Embryonic facial prominence (tissue), 1 donor: ENCODE data around the gene SF3B6.
"Not testable (repeated sequence)": the region's sequence is repeated elsewhere in the genome, so short reads cannot be mapped to it uniquely, and the experiment has no call there.

ENCODE experiments used
- DNase-seq: peaks from one replicate; pipeline ENCODE4 v3.0.0-alpha.2; 2016; ENCODE audit errors: extremely low spot score

SF3B6 gene, protein sequence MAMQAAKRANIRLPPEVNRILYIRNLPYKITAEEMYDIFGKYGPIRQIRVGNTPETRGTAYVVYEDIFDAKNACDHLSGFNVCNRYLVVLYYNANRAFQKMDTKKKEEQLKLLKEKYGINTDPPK

DNA sequence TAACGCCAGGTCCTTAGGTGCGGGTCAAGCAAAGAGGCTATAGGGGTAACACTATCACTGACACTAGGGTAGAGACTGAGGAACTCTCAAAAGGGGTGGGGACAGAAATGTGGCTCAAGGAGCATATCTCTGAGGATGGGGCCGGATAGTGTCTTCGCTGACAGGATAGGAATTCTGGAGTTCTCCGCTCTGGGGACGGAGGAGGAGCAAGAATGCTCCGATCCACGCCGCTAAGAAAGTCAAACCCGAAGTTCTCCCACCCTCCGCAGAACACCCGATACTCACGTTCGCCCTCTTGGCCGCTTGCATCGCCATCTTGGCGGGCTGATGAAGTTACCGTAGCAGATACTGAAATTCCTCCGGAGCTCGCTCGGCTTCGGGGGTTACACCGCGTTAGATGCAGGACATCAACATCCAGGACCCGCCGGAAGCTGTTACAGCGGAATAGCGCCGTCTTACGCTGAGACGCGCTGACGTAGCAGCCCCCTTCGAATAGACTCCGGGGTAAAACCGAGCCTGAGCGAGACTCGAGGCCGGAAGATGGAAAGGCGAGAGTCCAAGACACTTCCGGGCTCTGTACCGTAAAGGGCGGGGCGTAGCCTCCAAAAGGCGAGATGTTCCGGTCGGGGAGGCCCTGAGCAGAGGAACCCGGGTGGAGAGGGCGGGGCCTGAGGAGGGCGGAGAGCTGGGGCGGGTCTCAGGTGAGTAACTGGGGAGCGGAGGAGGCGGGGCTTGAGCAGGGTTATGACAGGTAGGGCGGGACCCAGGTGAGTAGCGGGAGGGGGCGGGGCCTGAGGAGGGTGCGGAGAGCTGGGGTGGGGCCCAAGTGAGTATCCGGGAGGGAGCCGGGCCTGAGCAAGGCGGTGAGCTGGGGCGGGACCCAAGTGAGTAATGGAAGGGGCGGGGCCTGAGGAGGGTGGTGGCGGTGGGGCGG, at the start of gene SF3B6:
TSS of gene SF3B6 (minus strand) at position 412 of the 934 bp plus-strand sequence. CDS start at position 315, 97 bp downstream.
- DNase-seq: peak; percentile 95

DNA sequence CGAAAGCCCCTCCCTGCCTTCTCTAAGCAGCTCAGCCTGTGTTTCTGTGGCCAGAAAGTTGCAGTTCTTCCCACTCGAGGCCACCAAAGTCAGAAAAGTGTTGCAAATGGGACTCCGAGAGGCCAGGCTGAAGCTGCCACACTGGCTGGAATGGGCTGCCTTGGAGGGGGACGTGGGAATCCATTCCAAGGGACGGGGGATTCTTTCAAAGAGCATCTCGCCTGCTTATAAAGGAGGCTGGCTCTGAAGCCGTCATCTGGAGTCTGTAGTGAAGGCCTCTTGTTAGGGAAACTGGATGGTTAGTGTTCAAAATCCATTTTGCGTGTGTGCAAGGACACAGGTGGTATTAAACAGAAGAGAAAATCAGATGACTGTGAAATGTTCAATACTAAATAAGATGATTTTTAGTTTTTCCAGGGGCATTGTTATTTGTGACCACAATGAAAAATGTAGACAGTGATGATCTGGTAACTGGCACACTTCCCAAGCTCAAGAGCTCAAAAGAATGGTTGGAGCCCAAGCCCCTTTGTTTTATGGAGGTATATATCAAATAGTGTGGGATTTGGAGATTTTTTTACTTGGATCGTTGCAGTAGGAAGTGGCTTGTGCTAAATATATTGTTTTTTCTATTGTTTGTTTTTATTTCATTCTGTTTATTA, 47.9 kb upstream of the SF3B6 start:
- peak; percentile 12 for DNase-seq

DNA sequence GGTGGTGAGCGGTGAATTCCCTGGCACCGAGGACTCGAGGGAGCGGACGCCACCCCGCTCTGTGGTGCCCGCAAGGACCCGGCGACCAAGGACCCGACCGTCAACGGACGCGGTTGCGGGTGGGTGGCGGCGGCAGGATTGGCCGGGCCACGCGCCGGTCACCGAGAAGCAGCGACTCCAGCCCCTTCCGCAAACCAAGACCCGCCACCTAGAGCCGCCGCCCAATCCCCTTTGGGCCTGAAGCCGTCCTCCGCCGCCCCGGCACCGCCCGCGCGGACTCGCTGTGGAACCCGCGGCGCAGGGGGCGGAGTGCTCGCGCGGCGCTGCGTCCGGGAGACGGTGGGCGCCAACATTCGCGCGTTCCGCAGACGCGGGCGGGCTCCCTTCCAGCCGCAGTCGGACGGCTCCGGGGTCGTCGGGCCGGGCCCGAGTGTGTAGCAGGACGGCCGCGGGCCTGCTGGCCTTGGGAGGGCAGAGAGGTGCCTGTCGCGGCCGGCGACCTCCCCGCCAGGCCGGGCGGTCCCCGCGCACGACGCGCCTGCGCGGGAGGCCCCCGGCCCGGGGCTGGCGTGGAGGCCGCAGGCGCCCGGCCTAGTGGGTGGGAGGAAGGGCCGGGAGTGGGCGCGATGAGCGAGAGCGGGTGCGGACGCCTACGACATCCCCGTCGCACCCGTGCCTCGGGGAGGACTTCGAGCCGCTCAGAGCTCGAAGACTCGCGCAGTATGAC, 47.2 kb upstream of the SF3B6 start, which contains the start of the genes FAM228B and PFN4:
TSS of gene FAM228B (plus strand) at position 275 of the 727 bp plus-strand sequence. CDS start 893 bp downstream, outside the sequence.
TSS of gene PFN4 (minus strand) at position 140 of the 727 bp plus-strand sequence. CDS start 799 bp downstream, outside the sequence.
- DNase-seq: peak; percentile 40

DNA sequence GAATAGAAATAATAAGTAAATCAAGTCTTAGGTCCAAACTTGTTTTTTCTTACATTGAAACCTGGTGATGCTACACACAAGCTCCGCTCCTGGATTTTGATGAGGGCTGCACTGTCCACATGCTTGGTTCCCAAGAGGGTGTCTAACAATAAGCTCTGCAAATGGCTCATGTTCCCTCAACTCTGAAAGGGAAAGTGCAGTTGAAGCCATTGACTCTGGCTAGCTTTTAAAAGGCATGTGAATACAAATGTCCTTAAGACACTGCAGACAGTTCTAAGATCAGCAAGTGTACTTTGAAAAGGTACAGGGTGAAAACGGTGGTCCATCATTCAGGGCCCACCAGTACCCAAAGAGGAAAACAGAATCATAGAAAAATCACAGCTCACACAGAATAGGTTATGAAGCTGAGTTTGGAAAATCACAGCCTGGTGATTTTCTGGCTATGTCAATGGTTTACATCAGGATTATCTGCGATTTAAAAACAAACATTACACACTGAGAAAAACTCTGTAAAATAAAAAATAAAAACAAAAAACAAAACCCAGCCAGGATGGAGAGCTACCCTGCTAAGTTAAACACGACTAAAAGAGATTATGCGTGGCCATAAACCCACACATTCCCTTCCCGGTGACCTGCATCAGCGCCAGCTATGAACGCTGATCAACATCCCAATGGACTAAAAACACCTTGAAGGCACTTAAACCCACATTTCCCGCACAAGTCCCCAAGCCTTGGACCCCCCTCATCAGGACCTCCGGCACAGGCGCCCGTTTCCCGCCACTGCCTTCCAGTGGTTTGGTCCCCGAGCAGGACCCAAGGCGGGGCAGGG, 46.5 kb upstream of the SF3B6 start:
- DNase-seq: no peak

DNA sequence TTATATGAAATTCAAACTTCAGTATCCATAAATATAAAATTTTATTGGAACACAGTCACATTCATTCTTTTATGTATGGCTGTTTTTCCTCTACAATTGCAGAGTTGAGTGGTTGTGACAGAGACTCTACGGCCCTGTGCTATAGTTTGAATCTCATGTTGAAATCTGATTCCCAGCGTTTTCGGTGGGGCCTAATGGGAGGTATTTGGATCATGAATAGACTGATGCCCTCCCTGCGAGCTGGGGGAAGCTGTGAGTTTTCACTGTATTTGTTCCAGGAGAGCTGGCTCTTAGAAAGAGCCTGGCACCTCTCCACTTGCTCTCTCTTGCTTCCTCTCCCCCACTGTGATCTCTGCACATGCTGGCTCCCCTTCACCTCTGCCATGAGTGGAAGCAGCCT, 45.3 kb upstream of the SF3B6 start:
- peak; percentile 14 for DNase-seq

DNA sequence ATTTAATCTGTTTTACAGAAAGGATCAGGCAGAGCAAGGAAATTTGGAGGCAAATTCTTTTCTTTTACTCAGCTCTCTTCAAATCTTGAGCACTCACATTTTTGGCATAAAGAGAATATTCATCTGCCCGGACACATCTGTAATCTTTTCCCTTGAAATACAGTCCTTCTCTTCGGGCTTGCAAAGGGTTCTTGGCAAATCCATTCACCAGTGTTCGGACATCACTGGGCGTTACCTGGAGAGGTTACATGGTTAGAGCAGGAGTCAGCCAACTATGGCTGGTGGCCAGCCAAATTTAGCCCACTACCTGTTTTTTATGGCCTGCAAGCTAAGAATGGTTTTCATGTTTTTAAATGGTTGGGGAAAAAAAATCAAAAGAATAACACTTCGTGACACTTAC, 44.9 kb upstream of the SF3B6 start:
- DNase-seq: no peak

DNA sequence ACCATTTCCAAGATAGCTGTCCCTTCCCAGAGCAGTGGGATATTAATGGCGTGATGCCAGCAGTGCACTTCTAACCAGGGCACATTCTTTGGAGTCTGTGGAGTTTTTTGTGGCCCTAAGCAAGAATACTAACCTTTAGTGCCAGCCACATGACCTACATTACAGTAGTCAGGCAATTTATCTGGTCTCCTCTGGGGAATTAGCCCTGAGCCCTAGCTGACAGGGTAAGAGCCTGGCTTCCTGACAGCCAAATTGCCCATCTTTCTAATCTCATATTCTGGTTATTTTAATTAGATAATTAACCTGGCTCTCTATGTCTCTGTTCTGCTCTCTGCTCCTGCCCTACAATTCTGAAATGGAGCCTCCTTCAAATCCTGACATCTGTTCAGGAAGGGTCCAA, 41.8 kb upstream of the SF3B6 start:
- no peak for DNase-seq

DNA sequence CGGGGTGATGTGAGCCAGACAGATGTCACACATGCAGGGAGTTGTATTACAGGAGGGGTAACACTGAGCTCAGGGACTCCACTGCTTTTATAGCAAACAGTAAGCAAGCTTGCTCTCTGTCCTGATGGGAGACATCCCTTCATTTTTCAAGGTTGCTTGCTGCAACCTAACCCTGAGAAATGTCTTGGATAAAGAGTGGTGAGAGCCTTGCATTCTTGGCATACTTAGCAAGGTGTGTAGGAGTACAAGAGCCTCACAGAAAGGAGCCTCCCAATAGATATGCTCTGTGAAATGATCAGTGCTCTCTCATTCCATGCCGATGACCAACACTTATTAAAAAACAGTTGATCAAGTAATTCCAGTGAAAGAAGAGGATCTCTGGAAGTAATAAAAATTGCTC, 38.9 kb upstream of the SF3B6 start:
- DNase-seq: no peak

DNA sequence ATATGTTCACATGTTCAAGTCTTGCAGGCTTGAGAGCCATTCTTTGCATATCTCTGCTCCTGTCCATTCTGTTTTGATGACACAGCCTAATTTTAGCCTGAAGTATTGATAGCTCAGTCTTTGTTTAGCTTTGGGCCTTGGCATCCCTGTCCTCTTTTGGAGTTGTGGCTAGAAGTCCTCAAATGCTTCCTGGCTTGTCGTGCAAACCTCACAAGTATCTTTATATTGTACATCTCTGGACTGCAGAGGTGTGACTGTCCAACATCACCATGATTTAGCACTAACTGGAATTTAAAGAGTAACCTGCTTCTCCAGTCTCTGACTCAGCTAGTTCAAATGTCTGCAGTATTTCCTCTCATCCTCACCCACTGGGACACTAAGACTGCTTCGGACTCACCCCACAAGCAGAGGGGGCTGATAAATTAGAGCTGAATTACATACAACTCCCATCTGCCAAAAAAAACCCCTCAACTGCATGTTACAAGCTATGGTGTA, 35.3 kb upstream of the SF3B6 start:
- DNase-seq: no peak

DNA sequence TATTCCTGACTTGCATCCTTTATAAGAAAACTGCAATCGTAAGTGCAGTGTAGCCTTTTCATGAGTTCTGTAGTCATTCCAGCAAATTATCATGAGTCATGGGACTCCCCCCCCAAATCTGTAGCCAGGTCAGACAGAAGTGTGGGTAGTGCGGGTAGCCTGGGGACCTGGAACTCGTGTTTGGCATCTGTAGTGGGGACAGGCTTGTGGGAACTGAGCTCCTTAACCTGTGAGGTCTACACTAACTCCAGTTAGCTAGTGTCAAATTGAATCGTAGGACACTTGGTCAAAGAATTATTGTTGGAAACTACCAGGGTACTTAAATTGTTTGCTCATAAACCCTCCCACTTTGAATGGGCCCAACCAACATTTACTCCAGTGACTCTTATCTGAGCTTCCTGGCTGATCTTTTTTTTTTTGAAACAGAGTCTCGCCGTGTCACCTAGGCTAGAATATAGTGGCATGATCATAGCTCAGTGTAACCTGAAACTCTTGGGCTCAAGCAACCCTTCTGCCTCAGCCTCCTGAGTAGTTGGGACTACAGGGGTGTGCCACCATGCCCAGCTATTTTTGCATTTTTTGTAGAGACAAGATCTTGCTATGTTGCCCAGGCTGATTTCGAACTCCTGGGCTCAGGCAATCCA, 34.7 kb upstream of the SF3B6 start:
- DNase-seq: no peak

DNA sequence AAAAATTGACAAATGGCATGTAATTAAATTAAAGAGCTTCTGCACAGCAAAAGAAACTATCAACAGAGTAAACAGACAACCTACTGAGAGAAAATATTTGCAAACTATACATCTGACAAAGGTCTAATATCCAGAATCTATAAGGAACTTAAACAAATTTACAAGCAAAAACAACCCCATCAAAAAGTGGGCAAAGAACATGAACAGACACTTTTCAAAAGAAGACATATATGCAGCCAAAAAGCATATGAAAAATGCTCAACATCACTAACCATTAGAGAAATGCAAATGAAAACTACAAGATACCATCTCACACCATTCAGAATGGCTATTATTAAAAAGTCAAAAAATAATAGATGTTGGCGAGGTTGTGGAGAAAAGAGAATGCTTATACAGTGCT, 33.3 kb upstream of the SF3B6 start:
- DNase-seq: not testable (repeated sequence)

DNA sequence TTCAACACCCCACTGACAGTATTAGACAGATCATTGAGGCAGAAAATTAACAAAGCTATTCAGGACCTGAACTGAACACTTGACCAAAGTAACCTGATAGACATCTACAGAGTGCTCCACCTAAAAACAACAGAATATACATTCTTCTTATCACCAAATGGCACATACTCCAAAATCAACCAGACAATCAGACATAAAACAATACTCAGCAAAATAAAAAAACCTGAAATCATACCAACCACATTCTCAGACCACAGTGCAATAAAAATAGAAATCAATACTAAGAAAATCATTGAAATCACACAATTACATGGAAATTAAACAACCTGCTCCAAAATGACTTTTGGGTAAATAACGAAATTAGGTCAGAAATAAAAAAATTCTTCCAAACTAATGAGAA, 31.2 kb upstream of the SF3B6 start:
- DNase-seq: no peak

DNA sequence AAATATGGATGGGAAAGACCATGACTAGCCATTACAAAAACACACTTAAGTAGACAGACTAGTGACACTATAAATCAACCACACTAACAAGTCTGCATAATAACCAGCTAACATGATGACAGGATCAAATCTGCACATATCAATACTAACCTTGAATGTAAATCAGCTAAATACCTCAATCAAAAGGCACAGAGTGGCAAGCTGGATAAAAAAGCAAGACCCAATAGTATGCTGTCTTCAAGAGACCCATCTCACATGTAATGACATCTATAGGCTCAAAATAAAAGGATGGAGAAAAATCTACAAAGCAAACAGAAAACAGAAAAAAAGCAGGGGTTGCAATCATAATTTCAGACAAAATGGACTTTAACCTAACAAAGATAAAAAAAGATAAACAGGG, 30.7 kb upstream of the SF3B6 start:
- DNase-seq: no peak

DNA sequence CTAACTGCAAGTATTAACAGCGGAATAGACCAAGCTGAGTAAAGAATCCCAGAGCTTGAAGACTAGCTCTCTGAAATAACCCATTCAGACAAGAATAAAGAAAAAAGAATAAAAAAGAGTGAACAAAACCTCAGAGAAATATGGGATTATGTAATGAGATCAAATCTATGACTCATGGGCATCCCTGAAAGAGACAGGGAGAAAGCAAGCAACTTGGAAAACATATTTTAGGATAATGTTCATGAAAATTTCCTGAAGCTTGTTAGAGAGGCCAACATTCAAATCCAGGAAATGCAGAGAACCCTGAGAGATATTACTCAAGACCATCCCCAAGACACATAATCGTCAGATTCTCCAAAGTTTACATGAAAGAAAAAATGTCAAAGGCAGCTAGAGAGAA, 29.7 kb upstream of the SF3B6 start:
- DNase-seq: no peak

DNA sequence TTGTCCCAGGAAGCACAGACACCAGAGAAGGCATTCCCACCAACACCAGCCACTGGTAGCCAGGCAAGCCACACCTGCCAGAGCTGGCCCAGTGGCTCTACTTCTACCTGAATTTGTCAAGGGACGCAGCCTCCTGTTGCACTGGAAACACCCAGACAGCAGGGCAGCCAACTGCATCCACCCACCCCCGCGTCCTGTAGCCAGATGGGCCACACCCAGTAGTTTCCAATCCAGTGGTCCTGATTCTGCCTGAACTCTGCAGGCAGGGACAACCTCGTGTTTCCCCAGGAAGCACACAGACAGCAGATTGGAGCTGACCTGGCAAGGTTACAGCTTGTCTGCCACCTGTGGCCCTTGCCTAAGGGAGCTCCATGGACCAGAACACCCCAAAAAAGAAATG, 28.8 kb upstream of the SF3B6 start:
- DNase-seq: no peak

DNA sequence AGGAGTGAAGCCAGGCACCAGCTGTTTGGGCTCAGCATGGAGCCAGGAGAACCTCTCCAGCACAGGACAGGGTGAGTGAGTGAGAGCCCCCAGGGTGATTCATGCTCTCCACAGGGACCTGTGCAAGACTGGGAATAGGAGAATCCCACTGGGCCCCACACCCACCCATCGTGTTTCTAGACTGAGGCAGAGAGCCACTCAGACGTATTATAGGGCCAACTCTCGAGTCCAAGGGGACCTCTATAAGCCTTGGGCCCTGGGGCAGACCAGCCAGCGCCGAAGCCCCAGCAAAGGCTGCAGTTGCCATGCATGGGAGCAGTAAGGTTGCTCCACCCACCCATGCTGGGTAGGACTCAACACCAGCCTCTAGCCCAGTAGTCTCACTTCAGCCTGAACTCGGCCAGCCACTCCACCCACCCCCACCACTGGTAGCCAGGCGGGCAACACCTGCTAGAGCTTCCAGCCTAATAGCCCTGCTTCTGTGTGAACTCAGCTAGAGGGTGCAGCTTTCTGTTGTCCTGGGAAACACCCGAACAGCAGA, 28.1 kb upstream of the SF3B6 start:
- DNase-seq: no peak

DNA sequence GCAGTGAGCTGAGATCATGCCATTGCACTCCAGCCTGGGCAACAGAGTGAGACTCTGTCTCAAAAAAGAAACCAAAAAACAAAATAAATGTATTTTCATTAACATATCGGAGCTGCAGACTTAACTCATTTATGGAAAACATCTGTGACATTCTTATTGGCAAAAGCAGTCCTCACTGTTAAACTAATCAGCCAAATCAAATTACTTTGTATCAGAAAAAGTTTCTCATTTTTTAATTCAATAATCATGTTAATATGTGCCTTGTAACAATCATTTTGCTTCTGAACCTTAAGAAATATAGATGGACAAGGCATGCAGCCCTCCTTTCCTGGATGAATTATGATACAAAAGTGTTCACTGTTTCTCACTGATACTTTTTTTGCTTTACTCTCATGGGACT, 26.6 kb upstream of the SF3B6 start:
- DNase-seq: no peak

DNA sequence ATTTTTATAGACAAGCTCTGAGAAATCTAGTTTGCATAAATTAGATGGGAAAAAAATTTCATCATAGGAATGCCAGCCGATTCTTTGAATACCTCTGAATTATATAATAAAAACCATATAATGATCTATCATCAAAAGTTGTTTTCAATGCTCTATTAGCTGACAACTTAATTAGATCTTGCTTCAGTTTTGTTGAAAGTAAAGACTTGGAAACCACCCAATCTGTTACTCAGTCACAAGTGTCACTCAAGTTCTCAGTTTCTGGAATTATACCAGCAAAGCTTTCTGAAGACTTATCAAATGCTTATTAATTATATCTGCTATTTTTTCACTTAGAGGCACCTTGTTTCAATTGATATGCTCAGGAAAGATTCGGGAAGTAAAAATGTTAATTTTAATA, 25.9 kb upstream of the SF3B6 start:
- DNase-seq: no peak

DNA sequence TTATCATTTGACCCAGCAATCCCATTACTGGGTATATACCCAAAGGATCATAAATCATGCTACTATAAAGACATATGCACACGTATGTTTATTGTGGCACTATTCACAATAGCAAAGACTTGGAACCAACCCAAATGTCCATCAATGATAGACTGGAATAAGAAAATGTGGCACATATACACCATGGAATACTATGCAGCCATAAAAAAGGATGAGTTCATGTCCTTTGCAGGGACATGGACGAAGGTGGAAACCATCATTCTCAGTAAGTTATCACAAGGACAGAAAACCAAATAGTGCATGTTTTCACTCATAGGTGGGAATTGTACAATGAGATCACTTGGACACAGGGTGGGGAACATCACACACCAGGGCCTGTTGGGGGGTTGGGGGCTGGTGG, 24.6 kb upstream of the SF3B6 start:
- DNase-seq: not testable (repeated sequence)

DNA sequence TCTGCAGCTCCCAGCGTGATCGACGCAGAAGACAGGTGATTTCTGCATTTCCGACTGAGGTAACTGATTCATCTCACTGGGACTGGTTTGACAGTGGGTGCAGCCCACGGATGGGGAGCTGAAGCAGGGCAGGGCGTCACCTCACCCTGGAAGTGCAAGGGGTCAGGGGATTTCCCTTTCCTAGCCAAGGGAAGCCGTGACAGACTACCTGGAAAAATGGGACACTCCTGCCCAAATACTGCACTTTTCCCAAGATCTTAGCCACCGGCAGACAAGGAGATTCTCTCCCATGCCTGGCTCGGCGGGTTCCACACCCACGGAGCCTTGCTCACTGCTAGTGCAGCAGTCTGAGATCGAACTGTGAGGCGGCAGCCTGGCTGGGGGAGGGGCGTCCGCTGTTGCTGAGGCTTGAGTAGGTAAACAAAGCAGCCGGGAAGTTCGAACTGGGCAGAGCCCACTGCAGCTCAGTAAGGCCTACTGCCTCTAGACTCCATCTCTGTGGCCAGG, 19.1 kb upstream of the SF3B6 start:
- not testable (repeated sequence) for DNase-seq
